ENCODE data around the gene PWWP2B.

The PWWP2B gene

DNA sequence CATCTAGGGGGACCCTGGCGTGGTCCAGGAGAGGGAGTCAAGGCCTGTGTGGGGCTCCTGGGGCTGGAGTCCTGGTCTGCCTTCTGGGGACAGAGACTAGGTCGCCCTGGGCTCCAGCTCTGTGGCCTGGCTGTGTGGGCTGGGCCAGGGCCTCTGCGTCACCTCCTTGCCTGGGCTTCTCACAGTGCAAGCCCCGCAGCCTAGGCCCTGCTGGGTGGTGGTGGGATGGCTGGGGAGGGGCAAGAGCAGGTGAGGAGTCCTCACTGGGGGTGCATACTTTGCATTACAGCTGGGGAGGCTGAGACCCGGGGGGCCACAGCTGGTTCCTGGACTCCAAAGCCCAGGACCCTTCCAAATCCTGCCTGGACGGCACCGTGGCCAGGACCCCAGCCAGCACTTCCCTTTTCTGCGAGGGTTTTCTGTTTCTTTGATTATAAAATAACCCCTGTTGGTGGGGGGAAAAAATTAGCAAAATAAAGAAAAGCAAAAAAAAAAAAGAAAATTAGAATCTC is 23.5 kb downstream of the PWWP2B start:
- DNase-seq = peak; percentile 54 to 77

GRCh38 chr10:132420981-132421846 is 24.2 kb downstream of the PWWP2B start:
- DNase-seq = peak; percentile 89 to 91

DNA sequence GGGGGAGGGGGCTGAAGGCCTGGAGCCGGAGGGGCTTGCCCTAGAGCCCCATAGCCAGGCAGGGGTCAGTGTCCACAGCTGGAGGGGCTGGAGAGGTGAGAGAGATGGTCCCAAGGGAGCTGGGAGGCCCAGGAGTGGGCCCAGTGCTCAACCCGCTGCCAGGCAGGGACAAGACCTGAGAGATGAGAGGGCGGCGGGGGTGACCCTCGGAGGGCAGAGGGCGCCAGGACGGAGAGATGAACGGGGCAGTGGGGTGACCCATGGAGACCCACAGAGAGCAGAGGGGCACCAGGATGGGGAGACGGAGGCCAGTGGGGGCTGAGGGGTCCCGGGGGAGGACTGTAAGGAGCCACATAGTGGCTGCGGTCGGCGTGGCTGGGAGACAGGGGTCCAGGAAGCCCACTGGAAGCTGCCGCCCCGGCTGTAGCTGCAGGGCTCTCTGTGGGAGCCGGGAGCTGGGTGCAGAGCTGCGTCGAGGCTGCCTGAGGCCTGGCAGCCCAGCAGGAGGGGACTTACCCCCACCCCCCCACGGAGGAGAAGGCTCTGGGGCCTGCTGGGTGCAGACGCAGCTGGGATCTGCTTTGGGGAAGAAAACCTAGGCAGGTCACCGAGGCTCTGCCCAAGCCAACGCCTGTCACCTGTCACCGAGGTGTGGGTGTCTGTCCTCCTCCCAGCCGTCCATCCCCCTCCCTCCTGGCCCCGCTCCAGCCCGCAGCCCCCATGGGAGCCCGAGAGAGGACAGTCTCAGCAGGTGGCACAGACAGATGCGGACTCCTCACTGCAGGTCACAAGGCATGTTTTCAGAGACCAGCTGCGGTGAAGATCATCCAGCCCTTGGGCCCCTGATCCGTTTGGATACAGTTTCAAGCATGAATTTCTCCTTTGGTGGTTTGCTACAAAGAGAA is 25.1 kb downstream of the PWWP2B start:
- no peak for DNase-seq

DNA sequence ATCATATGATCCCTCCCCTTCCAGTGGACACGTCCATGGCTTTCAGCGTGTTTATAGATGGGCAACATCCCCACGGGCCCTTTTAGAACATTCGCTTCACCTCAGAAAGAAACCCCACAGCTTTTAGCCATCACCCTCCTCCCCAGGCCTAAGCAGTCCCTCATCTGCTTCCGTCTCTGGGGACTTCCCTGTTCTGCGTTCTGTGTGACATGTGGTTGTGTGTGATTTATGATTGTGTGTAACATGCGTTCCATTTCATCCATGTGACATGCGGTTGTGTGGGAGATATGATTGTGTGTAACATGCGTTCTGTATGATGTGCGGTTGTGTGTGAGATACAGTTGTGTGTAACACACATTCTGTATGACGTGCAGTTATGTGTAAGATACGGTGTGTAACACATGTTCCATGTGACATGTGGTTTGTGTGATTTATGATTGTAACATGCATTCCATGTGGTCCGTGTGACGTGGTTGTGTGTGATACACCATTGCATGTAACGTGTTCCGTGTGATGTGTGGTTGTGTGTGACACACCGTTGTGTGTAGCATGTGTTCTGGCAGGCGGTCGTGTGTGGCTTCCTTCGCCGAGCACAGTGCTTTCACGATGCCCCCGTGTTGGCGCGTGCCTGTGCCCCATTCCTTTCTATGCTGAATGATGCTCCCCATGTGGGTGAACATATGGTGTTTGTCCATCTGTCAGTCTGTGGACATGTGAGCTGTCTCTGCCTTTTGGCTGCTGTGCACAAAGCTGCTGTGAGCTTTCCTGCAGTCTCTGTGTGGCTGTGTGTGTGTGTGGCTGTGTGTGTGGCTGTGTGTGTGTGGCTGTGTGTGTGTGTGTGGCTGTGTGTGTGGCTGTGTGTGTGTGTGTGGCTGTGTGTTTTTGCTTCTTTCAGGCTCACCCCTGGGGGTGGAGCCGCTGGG is 26.2 kb downstream of the PWWP2B start:
- DNase-seq = peak; percentile 64 to 78

DNA sequence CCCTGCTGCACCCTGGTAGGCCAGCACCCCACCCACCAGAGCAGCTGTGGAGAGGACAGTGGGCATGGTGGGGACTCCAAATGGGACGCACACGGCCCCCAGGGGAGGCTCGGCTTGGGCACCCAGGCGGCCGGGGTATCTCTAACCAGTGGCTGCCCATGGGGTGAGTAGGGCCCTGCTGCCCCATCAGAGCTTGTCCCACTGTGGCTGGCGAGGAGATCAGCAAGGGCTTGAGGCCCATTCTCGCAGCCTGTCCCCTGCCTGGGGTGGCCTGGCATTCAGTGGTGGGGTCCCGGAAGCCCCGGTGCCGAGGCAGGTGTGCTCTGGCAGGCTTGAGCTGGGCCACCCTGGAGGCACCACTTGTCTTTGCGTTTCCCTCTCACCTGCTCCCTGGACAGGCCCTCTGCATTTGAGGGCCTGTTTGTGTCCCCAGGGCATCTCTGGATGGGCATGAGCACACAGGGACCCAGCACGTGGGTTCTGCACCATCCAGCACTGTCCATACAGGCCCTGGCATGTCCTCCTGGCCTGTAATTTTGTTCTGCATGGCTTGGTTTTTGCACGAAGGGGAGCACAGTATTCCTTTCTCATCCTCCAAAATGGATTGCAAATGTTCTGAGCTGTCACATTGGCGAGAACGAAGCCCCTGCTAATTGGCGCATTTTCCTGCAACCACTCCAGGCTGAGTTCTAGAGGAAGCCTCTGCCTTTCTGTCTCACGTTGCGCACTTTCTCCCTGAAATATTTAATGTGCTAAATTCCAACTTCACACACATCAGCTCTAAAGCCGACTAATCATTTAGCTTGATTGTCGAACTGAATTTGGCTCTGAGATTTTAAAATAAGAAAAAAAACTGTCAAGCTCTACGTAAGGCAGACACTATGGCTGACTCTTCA is 27.2 kb downstream of the PWWP2B start:
- DNase-seq = no peak

DNA sequence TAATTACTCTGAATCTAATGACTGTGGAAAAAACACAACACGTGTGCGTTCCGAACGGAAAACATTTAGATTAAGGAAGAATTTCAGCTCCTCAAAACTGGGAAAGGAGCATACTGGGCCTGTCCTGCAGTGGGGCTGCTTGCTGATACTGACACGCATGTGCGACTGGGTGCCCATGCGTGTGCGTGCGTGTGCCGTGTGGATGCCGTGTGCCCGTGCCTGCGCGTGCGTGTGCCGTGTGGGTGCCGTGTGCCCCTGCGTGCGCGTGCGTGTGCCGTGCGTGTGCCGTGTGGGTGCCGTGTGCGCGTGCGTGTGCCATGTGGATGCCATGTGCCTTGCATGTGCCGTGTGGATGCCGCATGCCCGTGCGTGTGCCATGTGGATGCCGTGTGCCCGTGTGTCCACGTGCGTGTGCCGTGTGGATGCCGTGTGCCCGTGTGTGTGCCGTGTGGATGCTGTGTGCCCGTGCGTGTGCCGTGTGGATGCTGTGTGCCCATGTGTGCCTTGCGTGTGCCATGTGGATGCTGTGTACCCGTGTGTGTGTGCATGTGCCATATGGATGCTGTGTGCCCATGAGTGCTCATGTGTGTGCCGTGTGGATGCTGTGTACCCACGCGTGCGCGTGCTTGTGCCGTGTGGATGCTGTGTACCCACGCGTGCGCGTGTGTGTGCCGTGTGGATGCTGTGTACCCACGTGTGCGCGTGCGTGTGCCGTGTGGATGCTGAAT is 28.2 kb downstream of the PWWP2B start:
- no peak for DNase-seq

- no peak for DNase-seq
Observed at GRCh38 chr10:132425757-132426155, 28.8 kb downstream of the PWWP2B start.

GRCh38 chr10:132427006-132427771 is 30.2 kb downstream of the PWWP2B start:
- no peak for DNase-seq

GRCh38 chr10:132427939-132428367 is 31.0 kb downstream of the PWWP2B start:
- DNase-seq = no peak

DNA sequence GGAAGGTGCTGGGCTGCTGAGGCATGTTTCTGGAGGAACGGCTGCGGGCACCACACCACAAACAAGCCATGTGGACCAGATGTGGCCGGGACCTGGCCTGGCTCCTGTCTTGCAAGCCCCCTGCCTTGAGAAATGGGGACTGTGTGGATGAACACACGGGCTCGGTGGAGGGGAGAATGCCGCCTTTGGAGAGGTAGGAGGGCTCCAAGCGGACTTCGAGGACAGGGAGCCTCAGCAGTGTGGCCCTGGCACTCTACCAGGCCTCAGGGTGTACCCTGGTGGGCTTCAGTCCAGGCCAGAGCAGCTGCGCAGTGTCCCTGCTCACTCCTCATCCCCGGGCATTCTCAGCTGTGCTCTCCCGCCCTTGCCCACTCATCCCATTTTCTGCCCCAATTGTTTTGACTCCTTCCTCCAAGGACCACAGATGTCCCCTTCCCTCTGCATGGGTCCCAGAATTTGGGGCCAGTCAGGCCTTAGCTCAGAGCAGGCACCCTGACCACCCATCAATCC is 31.5 kb downstream of the PWWP2B start:
- DNase-seq = no peak

DNA sequence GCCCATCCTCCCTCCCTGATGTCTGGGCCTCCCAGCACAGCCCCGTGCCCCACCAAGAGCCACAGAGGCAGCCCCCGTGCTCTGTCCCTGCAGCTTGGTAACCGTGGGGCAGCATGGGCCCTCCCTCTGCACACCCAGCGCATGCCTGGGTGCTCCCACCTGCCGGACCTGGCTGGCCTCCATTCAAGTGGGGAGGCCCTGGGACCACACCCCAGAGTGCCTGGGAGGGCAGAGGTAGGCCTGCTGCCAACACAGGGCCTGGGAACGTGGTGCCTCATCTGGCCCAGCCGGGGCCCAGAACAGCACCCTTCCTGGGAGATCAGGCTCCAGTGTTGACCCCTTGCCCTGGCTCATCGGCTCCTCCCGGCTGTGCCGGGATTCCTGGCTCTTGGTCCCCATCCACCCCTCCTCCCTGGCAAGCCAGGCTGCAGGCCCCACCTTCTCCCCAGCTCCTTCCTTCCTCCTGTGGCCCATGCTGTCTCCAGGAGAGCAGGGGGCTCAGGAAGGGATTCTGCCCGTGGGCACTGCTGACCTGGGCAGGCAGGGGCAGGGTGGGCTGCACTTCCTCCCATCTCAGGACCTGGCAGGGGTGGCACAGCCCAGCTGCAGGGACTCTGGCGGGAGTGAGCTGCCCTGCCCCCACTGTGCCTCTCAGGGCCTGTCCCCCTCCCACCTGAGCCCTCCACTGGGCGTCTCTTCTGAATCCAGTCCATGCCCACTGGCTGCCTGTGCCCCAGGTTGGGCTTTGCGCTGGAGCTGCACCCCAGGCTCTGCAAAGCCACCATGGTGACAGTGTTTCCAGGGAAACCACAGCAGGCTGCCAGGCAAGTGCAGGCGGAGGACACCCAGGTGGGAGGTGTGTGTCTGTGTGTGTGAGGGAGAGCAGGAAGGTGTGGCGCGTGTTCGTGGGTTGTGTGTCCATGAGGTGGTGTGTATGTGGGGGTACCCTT is 32.6 kb downstream of the PWWP2B start:
- DNase-seq = no peak

DNA sequence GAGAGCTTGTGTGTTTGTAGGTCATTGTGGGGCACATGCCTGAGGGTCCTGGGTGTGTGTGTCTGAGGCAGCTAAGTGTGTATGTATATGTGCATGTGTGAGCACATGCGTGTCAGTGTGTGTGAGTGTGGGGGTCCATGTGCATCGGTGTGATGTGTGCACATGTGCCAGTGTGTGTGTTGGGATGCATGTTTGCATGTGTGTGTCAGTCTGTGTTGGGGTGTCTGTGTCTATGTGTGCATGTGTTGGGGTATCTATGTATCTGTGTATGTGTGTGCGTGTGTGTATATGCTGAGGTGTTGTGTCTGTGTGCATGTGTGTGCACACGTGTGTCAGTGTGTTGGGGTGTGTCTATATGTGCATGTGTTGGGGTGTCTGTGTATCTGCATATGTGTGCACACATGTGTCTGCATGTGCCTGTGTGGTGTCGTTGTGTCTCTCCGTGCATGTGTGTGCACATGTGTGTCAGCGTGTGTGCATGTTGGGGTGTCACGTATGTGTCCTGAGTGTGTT is 33.3 kb downstream of the PWWP2B start:
- no peak for DNase-seq

DNA sequence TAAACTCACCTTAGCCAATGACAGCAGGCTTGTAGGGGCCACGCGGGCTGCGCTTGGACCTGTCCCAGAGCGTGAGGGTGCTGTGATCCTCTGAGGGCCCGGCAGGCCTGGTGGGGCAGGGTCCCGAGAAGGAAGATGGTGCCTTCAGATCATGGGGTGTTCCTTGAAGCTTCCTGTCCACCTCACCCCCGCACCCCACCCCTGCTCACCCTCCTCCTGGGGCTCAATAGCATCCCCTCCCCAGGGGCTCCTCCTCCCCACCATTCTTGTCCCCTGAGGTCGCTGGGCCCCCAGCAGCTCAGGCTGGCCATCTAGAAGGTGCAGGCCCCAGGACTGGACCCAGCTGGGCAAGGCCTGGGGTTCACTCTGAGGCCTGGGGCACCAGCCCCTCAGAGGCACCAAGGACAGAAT is 33.9 kb downstream of the PWWP2B start:
- DNase-seq = no peak

DNA sequence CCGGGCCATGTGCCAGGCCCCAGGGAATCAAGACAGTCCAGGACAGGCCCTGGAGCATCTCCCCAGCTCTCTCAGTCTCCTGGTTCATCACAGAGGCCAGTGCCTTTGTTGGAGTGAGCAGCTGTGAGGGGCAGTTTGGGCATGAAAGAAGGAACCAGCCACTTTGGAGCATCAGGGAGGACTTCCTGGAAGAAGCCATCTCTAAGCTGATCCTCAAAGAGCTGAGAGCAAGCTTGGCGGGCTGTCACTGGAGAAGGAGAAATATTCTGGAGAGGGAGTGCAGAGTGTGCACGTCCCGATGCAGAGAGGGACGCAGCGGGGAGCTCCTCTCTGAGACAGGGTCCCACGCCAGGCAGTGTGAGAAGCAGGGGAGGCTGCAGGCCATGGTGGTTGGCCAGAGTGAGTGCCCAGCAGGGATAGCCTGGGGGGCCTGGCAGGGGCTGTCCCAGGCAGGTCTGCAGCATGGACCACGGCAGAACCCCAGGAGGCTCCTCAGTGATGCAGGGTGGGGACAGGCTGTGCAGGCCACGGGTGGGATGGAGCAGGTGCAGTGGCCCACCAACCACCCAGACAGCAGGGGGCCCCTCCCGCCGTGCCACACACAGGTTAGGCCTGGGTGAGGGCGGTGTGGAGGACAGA is 34.7 kb downstream of the PWWP2B start:
- DNase-seq = no peak

GRCh38 chr10:132432176-132432540 is 35.2 kb downstream of the PWWP2B start:
- DNase-seq = no peak

GRCh38 chr10:132433671-132434340 is 36.8 kb downstream of the PWWP2B start:
- no peak for DNase-seq

Measured in inflammatory macrophage (primary cell).